GM12878 (cell line): Measurements from ENCODE around the gene PARP6. TPM values are rescaled to one million over a fixed set of nuclear protein-coding genes. Genes with fewer than 3 reads are reported as not detected.
A peak's percentile ranks its signal among the peaks of the same experiment; 100 is the strongest.

ENCODE experiments used
- ATAC-seq: fragments of 200-7000 bp; cut with Tn5 transposase; 3 replicates; pipeline ENCODE4 v1.9.1; 2020; ENCODE audit warnings: mild to moderate bottlenecking, moderate library complexity
- BruUV-seq: library from RNA; stranded (reverse); fragments of 400-500 nt; replicated peaks from 2 replicates; lab custom pipeline; 2021; lab: Mats Ljungman, UMichigan
- CTCF ChIA-PET: fragments of 300-600 bp; sonication (Branson Sonifier 250); formaldehyde crosslinking; extraction: SDS; loops from one replicate; lab custom pipeline; 2021; ENCODE audit warnings: inconsistent platforms; lab: Yijun Ruan, JAX
- POLR2A ChIA-PET: fragments of 350-600 bp; formaldehyde crosslinking; extraction: SDS; loops from one replicate; lab custom pipeline; 2021; ENCODE audit warnings: inconsistent platforms; lab: Charles Lee
- RAD21 ChIA-PET: fragments of 300-600 bp; sonication (Branson Sonifier 250); formaldehyde crosslinking; loops from one replicate; lab custom pipeline; 2023; ENCODE audit warnings: antibody characterized with exemption; ENCODE audit not compliant: unreplicated experiment; lab: Charles Lee
- SMC1A ChIA-PET: fragments of 300-600 bp; sonication (Branson Sonifier 250); formaldehyde crosslinking; loops from one replicate; lab custom pipeline; 2023; ENCODE audit not compliant: unreplicated experiment, uncharacterized antibody; lab: Charles Lee
- DNase-seq: peaks from one replicate; pipeline ENCODE4 v3.0.0-alpha.2; 2011; ENCODE audit warnings: low read depth, low spot score
- FAIRE-seq: peaks from 3 replicates; lab custom pipeline; 2011; peaks lifted over from hg19 to GRCh38; lab: Jason Lieb, UNC
- H2AFZ ChIP-seq: 2 replicates; pipeline ENCODE4 v1.6.0; 2011; ENCODE audit warnings: low read depth, low read length, control low read depth; ENCODE audit not compliant: control insufficient read depth
- H3K27ac ChIP-seq: 2 replicates; pipeline ENCODE4 v1.5.1; 2011; ENCODE audit warnings: control low read depth; ENCODE audit not compliant: control insufficient read depth, insufficient read depth
- H3K27me3 ChIP-seq, 2 experiments: replicated peaks in 1 of 2; 2 replicates each; pipeline versions ENCODE4 v1.6.0 to v1.6.1; 2011; ENCODE audit warnings: low read length in 1 of 2; ENCODE audit not compliant: control insufficient read depth in 2 of 2, insufficient read depth in 2 of 2
- H3K36me3 ChIP-seq, 2 experiments: 2 replicates each; pipeline ENCODE4 v1.5.1; 2011; ENCODE audit warnings: low read length in 1 of 2; ENCODE audit not compliant: control insufficient read depth in 2 of 2, insufficient read depth in 2 of 2
- H3K4me1 ChIP-seq: 2 replicates; pipeline ENCODE4 v1.6.1; 2011; ENCODE audit warnings: mild to moderate bottlenecking, low read length, moderate library complexity, mixed read lengths; ENCODE audit not compliant: control insufficient read depth, insufficient read depth
- H3K4me2 ChIP-seq: 2 replicates; pipeline ENCODE4 v1.6.0; 2011; ENCODE audit warnings: control low read depth; ENCODE audit not compliant: control insufficient read depth, insufficient read depth
- H3K4me3 ChIP-seq: fragments of 200-600 bp; sonication (generic); 2 replicates; pipeline ENCODE4 v1.5.1; 2016
- H3K79me2 ChIP-seq: 2 replicates; pipeline ENCODE4 v1.6.0; 2011; ENCODE audit warnings: low read length; ENCODE audit not compliant: control insufficient read depth, insufficient read depth
- H3K9ac ChIP-seq: 2 replicates; pipeline ENCODE4 v1.8.0; 2011; ENCODE audit warnings: low read length, control low read depth, mixed read lengths; ENCODE audit not compliant: control insufficient read depth, insufficient read depth
- H3K9me3 ChIP-seq: replicated peaks from 3 replicates; pipeline ENCODE4 v1.5.1; 2011; ENCODE audit warnings: mild to moderate bottlenecking, low read length; ENCODE audit not compliant: control insufficient read depth, insufficient read depth
- H4K20me1 ChIP-seq: 2 replicates; pipeline ENCODE4 v1.6.0; 2011; ENCODE audit not compliant: control insufficient read depth, insufficient read depth
- BCL11A ChIP-seq: IDR thresholded peaks from 2 replicates; pipeline ENCODE4 v1.6.1; 2011; ENCODE audit warnings: low read depth, low read length
- EP300 ChIP-seq, 2 experiments: fragments of 150-350 bp in 1 of 2; IDR thresholded peaks; 2 replicates each; pipeline ENCODE4 v1.6.1; 2011 to 2012; ENCODE audit warnings: low read depth in 2 of 2, low read length in 2 of 2, borderline replicate concordance in 1 of 2, improper control_type of control experiment in 1 of 2, inconsistent platforms in 1 of 2; ENCODE audit not compliant: control insufficient read depth in 1 of 2
- NFYB ChIP-seq: IDR thresholded peaks from 2 replicates; pipeline ENCODE4 v1.6.1; 2011; ENCODE audit warnings: low read depth, mild to moderate bottlenecking, low read length, improper control_type of control experiment, moderate library complexity; ENCODE audit not compliant: insufficient read depth
- NR2C1 ChIP-seq: fragments of 450-650 bp; IDR thresholded peaks from 2 replicates; pipeline ENCODE4 v1.6.1; 2017; ENCODE audit warnings: antibody characterized with exemption, mild to moderate bottlenecking, moderate library complexity
- NR2C2 ChIP-seq: IDR thresholded peaks from 2 replicates; pipeline ENCODE4 v1.6.1; 2011; ENCODE audit warnings: borderline replicate concordance, low read depth; ENCODE audit not compliant: control insufficient read depth, insufficient read length
- SREBF1 ChIP-seq: IDR thresholded peaks from 2 replicates; pipeline ENCODE4 v1.6.1; 2012; ENCODE audit warnings: mild to moderate bottlenecking, low read length
- ZNF274 ChIP-seq: IDR thresholded peaks from one replicate; pipeline ENCODE4 v1.8.0; 2011; ENCODE audit not compliant: insufficient read length, insufficient read depth
- WGBS: methylation state at CpG from one replicate; pipeline ENCODE4 v1.1.6; 2016; ENCODE audit warnings: low lambda C conversion rate; ENCODE audit not compliant: insufficient replicate concordance, insufficient coverage; ENCODE audit errors: missing lambda C conversion rate; 5-methylcytosine and 5-hydroxymethylcytosine counted together
- in situ Hi-C: fragments of 300-500 bp; cut with MboI; formaldehyde crosslinking; loops from 9 replicates; pipeline ENCODE4 v1.14.3; 2018; ENCODE audit warnings: mixed read lengths
- intact Hi-C: fragments of 100-400 bp; cut with micrococcal nuclease; formaldehyde crosslinking; loops from one replicate; pipeline ENCODE4 v1.14.2; 2022; ENCODE audit not compliant: unreplicated experiment
- polyA plus RNA-seq, 11 experiments: library from polyadenylated mRNA; depleted of rRNA in 4 of 11; unstranded in 6 of 11; stranded (reverse) in 5 of 11; fragments of >200 nt; fragmentation: Nextera tagmentation in 4 of 11; fragmentation: Illumina TruSeq in 1 of 11; extraction: Ambion mirVana in 4 of 11; extraction: Trizol in 1 of 11; gene quantifications; 1 replicate in 1 of 11; 2 replicates in 10 of 11; pipeline versions ENCODE4 v1.2.1 to v1.2.3, GENCODE V29; 2011 to 2016; ENCODE audit warnings: inconsistent platforms in 2 of 11, missing spikeins in 2 of 11, low read depth in 1 of 11
- total RNA-seq, 4 experiments: library from RNA; depleted of rRNA in 3 of 4; stranded (reverse); fragments of >200 nt in 3 of 4; fragmentation: Illumina TruSeq in 1 of 4; extraction: Trizol in 1 of 4; gene quantifications; 2 replicates each; pipeline versions ENCODE4 v1.2.1 to v1.2.3, GENCODE V29; 2013 to 2021
- TF ChIP-seq, protein P1 (sequence below): fragments of 450-650 bp; IDR thresholded peaks from 2 replicates; pipeline ENCODE4 v1.6.1; 2017; ENCODE audit warnings: mild to moderate bottlenecking, moderate library complexity
- TF ChIP-seq, protein P2 (sequence below): IDR thresholded peaks from 2 replicates; pipeline ENCODE4 v1.6.1; 2012; ENCODE audit warnings: low read depth, low read length, improper control_type of control experiment
- TF ChIP-seq, protein P3 (sequence below): fragments of 450-650 bp; formaldehyde crosslinking; IDR thresholded peaks from 2 replicates; pipeline ENCODE4 v1.4.0; 2022; ENCODE audit warnings: mild to moderate bottlenecking, moderate library complexity

Gene PARP6
- total and polyA plus RNA-seq, 10 of the 15 experiments (the other 5 are each of a cell fraction or from before 2014, with no cell fraction given), result 14.3 to 73.5 (median 26.9) TPM

DNA sequence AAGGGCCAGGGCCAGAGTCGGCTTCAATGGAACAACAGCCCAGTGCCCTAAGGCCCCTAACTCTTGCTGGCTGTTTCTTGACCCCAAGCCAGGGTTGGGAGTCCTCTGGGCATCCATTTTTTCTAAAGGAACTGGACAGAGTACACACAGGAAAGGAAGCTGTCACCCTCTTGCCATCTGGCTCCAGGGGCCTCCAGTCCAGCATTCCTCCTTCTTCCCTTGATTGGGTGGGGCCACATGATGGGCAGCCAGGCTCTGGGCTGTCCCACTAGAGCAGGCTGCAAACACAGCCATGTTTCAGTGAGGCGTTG is 73.2 kb downstream of the PARP6 start:
- Histone ChIP-seq H3K9me3 (no peaks in the 10 kb centered on the region), H3K79me2 (no peaks in the 10 kb centered on the region), H3K27me3 (no peaks in the 10 kb centered on the region), H3K36me3 (peaks cover 46 to 50% of the 10 kb centered on the region in 2 experiments), H3K4me3 (no peak overlapping the region), H4K20me1 (peaks cover 6% of the 10 kb centered on the region), H3K27ac (no peak overlapping the region), H2AFZ (no peak overlapping the region), H3K9ac (no peak overlapping the region), H3K4me2 (no peak overlapping the region), H3K4me1 (no peaks in the 10 kb centered on the region; the same call in 1 of the 2 replicates)
- DNase-seq (no peak), FAIRE-seq (no peak), ATAC-seq (no peak)
- RAD21 ChIA-PET, result interaction anchor here (0.5 to 1.3 kb wide), 4 partner anchors 28 to 455 kb away, joined by 3 to 6 read pairs (median 4); no protein-coding TSS in a partner anchor
- WGBS, result 100% methylated on average over 2 of the region's 2 CpGs
- intact Hi-C loops, result loop anchor here (5.0 kb wide), 1 partner anchor 88 kb away; no protein-coding TSS in a partner anchor
- BruUV-seq, result TSS peak; percentile 97
- SMC1A ChIA-PET, result interaction anchor here (1.1 to 3.7 kb wide), 6 partner anchors 22 to 115 kb away, joined by 3 to 16 read pairs (median 4); no protein-coding TSS in a partner anchor
- CTCF ChIA-PET, result interaction anchor here (1.0 to 4.4 kb wide), 10 partner anchors 22 to 401 kb away, joined by 3 to 27 read pairs (median 6); no protein-coding TSS in a partner anchor
- POLR2A ChIA-PET, result interaction anchor here (1.9 kb wide), 1 partner anchor 28 kb away, joined by 5 read pairs; no protein-coding TSS in a partner anchor
- in situ Hi-C loops, result no loop called here
- TF ChIP-seq, protein P1, sequence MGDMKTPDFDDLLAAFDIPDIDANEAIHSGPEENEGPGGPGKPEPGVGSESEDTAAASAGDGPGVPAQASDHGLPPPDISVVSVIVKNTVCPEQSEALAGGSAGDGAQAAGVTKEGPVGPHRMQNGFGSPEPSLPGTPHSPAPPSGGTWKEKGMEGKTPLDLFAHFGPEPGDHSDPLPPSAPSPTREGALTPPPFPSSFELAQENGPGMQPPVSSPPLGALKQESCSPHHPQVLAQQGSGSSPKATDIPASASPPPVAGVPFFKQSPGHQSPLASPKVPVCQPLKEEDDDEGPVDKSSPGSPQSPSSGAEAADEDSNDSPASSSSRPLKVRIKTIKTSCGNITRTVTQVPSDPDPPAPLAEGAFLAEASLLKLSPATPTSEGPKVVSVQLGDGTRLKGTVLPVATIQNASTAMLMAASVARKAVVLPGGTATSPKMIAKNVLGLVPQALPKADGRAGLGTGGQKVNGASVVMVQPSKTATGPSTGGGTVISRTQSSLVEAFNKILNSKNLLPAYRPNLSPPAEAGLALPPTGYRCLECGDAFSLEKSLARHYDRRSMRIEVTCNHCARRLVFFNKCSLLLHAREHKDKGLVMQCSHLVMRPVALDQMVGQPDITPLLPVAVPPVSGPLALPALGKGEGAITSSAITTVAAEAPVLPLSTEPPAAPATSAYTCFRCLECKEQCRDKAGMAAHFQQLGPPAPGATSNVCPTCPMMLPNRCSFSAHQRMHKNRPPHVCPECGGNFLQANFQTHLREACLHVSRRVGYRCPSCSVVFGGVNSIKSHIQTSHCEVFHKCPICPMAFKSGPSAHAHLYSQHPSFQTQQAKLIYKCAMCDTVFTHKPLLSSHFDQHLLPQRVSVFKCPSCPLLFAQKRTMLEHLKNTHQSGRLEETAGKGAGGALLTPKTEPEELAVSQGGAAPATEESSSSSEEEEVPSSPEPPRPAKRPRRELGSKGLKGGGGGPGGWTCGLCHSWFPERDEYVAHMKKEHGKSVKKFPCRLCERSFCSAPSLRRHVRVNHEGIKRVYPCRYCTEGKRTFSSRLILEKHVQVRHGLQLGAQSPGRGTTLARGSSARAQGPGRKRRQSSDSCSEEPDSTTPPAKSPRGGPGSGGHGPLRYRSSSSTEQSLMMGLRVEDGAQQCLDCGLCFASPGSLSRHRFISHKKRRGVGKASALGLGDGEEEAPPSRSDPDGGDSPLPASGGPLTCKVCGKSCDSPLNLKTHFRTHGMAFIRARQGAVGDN, result no peak
- TF ChIP-seq SREBF1 (no peak), NR2C1 (no peak), NR2C2 (no peak), BCL11A (no peak), NFYB (no peak), EP300 (IDR thresholded peaks at IDR 0.05; ENCODE audit: borderline replicate concordance in 1 of 2, control insufficient read depth in 1 of 2, low read depth in 2 of 2, low read length in 2 of 2) (no peak), ZNF274 (no peak)
- TF ChIP-seq, protein P2, sequence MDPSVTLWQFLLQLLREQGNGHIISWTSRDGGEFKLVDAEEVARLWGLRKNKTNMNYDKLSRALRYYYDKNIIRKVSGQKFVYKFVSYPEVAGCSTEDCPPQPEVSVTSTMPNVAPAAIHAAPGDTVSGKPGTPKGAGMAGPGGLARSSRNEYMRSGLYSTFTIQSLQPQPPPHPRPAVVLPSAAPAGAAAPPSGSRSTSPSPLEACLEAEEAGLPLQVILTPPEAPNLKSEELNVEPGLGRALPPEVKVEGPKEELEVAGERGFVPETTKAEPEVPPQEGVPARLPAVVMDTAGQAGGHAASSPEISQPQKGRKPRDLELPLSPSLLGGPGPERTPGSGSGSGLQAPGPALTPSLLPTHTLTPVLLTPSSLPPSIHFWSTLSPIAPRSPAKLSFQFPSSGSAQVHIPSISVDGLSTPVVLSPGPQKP, result no peak
- TF ChIP-seq, protein P3, sequence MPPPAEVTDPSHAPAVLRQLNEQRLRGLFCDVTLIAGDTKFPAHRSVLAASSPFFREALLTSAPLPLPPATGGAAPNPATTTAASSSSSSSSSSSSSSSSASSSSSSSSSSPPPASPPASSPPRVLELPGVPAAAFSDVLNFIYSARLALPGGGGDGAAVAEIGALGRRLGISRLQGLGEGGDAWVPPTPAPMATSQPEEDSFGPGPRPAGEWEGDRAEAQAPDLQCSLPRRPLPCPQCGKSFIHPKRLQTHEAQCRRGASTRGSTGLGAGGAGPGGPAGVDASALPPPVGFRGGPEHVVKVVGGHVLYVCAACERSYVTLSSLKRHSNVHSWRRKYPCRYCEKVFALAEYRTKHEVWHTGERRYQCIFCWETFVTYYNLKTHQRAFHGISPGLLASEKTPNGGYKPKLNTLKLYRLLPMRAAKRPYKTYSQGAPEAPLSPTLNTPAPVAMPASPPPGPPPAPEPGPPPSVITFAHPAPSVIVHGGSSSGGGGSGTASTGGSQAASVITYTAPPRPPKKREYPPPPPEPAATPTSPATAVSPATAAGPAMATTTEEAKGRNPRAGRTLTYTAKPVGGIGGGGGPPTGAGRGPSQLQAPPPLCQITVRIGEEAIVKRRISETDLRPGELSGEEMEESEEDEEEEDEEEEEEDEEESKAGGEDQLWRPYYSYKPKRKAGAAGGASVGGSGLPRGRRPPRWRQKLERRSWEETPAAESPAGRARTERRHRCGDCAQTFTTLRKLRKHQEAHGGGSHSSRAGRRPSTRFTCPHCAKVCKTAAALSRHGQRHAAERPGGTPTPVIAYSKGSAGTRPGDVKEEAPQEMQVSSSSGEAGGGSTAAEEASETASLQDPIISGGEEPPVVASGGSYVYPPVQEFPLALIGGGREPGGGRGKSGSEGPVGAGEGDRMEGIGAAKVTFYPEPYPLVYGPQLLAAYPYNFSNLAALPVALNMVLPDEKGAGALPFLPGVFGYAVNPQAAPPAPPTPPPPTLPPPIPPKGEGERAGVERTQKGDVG (CRISPR knock-in tag), result no peak
